HFF-Myc (cell line): ENCODE results near the gene RBM23.
A peak's percentile ranks its signal among the peaks of the same experiment; 100 is the strongest.

Experiments
- DNase-seq: peaks from one replicate; pipeline ENCODE4 v3.0.0-alpha.2; 2011; ENCODE audit warnings: low read depth; ENCODE audit errors: extremely low read depth
- H3K4me3 ChIP-seq: replicated peaks from 2 replicates; pipeline ENCODE4 v1.5.1; 2011; ENCODE audit warnings: low read depth, mild to moderate bottlenecking, control low read depth, low read length
- TF ChIP-seq, protein P1 (sequence below): IDR thresholded peaks from 2 replicates; pipeline ENCODE4 v1.5.1; 2012; ENCODE audit warnings: mild to moderate bottlenecking, low read depth, low read length, control low read depth; ENCODE audit errors: missing control alignments

The RBM23 gene

DNA sequence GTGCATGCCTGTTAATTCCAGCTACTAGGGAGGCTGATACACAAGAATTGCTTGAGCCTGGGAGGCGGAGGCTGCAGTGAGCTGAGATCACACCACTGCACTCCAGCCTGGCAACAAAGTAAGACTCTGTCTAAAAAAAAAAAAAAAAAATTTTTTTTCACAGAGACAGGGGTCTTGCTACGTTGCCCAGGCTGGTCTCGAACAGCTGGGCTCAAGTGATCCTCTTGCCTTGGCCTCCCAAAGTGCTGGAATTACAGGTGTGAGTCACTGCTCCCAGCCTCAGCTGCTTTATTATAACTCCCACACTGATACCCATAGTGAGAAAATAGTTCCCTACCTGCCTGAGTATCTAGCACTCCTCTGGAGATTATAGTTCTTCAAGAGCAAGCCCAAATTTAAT is 26.7 kb upstream of the RBM23 start:
- no peak for DNase-seq
- TF ChIP-seq, protein P1, sequence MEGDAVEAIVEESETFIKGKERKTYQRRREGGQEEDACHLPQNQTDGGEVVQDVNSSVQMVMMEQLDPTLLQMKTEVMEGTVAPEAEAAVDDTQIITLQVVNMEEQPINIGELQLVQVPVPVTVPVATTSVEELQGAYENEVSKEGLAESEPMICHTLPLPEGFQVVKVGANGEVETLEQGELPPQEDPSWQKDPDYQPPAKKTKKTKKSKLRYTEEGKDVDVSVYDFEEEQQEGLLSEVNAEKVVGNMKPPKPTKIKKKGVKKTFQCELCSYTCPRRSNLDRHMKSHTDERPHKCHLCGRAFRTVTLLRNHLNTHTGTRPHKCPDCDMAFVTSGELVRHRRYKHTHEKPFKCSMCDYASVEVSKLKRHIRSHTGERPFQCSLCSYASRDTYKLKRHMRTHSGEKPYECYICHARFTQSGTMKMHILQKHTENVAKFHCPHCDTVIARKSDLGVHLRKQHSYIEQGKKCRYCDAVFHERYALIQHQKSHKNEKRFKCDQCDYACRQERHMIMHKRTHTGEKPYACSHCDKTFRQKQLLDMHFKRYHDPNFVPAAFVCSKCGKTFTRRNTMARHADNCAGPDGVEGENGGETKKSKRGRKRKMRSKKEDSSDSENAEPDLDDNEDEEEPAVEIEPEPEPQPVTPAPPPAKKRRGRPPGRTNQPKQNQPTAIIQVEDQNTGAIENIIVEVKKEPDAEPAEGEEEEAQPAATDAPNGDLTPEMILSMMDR = no peak
- no peak overlapping the region for H3K4me3 ChIP-seq

DNA sequence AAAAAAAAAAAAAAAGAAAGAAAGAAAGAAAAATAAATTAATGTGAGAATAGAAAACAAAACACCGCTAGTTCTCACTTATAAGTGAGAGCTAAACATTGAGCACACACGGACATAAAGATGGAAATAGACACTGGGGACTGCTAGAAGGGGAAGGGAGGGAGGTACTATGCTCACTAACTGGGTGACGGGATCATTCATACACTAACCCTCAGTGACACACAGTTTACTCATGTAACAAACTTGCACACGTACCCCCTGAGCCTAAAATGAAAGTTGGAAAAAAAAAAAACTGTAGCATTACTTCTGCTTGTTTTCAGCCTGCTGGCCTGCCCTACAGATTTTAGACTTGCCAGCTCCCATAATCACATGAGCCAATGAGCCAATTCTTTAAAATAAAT is 20.7 kb upstream of the RBM23 start:
- TF ChIP-seq, protein P1 = no peak
- no peak for DNase-seq
- H3K4me3 ChIP-seq = no peak overlapping the region

DNA sequence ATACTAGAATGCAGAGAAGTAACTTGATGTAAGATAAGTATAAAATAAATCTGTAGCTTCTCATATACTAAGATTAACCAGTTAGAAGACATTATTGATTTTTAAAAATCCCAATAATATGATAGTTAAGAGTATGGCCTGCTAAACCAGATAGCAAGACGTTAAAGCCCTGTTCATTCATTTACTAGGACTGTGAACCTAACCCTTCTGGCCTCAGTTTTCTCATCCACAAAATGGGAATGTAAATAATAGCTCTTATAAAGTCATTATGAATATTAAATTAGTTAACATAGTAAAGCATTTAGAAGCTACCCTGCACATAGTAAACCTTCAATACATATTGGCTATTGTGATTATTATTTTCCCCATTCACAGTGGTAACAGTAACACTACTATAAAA is 16.2 kb upstream of the RBM23 start:
- DNase-seq = no peak
- H3K4me3 ChIP-seq = no peak overlapping the region
- TF ChIP-seq, protein P1 = no peak

DNA sequence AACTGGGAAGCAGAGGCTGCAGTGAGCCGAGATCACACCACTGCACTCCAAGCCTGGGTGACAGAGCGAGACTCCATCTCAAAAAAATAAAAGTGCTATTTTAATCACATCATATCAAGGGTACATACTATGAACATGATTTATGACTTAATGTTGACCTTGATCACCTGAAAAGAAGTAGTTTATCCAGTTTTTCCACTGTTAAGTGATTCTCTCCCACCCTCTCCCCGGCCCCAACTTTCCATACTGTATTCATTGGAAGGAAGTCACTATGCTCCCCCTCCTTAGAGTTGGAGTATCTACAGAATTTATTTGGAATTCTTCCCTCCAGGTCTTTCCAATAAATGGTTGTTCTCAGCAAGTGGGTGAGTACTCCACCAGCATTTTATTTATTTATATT is 13.2 kb upstream of the RBM23 start:
- no peak overlapping the region for H3K4me3 ChIP-seq
- TF ChIP-seq, protein P1 = no peak
- no peak for DNase-seq

DNA sequence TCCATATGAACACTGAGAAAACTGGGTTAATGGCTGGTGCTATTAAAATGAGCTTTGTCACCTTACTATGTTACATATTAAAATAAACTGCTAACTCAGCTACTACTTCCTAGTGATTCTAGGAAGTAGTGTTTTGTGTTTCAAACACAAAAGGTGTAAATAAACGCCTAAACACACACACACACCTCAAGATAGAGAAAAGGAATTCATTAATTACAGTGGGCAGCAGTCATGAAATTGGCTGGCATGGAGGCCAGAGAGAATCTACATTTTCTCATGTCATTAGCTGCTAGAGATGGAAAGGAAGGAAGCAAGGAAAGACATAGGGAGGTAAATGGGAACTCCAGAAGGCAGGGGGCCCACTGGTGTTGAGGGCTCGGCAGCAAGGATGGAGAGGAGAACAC is 11.0 kb upstream of the RBM23 start:
- TF ChIP-seq, protein P1 = no peak
- no peak for DNase-seq

DNA sequence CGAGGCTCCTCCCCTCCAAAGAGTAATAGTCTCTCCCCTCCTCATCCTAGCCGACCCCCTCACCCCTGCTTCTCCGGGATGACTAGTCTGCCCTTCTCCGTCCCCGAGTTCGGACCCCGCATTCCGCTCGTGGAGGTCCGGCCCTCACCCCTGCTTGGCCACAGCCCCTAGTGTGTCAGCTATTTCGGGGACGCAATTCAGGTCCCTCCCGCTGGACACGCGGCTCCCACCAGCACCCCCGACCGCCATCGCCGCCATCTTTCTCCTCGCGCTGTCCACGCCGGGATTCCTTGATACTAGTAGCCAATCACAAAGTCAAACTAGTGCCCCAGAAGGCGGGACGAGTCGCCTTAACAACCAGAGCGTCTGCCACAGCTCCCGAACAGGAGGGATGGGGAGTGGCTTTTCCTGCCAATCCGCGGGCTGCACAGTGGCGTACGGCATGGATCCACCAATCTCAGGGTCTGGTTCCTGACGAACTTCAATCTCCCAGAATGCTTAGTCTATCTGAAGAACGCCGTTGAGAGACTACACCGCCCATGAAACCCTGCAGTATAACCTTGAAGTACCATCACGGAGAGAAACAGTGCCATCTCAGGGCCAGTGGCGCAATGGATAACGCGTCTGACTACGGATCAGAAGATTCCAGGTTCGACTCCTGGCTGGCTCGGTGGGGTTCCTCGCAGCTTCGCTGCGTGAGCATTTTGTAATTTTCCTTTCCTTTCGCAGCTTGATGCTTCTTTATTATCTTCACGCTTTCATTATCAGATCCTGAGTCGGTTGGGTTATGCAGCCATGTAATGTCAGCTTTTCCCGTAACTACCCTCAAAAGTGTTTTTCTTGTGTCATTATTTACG is 10.4 kb upstream of the RBM23 start, which contains the start of gene PRMT5:
TSS of gene PRMT5 (minus strand) at position 273 of the 857 bp plus-strand sequence. CDS start at position 258, 15 bp downstream.
- peak within 1 kb of the TSS; percentile 92 for H3K4me3 ChIP-seq
- peak; percentile 100 for DNase-seq
- TF ChIP-seq, protein P1 = no peak

More for the DNA sequence above, 11.0 kb upstream of the RBM23 start:
- peak overlapping the region; percentile 92 for H3K4me3 ChIP-seq
